Measurements from ENCODE around the gene DCTD. TPM values are rescaled to one million over a fixed set of nuclear protein-coding genes. Genes with fewer than 3 reads are reported as not detected.

Gene DCTD
- total RNA-seq, 1 experiment from 2014 or later = 109 TPM

GRCh38 chr4:182873726-182874125, 43.5 kb downstream of the DCTD start:
- DNase-seq (ENCODE audit: low read depth) = no peak

- no peak for DNase-seq (ENCODE audit: low read depth)
These were observed 43.9 kb downstream of the DCTD start for GRCh38 chr4:182873289-182873688.

GRCh38 chr4:182872886-182873285, 44.3 kb downstream of the DCTD start:
- no peak for DNase-seq (ENCODE audit: low read depth)

DNA sequence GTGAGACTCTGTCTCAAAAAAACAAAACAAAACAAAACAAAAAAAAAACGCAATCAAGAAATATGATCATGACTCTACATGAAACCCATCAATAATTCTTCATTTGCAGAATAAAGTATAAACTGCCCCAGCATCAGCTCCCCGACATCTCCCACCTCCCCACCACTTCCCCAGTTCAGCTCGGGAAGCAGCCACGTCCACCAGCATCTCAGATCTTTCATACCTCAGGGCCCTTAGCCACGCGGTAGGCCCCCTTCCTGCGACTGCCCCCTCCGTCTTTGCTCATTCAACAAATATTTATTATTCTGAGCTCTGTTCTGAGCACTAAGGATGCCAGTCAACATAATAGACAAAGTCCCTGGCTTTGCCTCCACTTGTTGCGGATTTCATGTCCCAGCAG, 45.6 kb downstream of the DCTD start:
- no peak for DNase-seq (ENCODE audit: low read depth)

- no peak for DNase-seq (ENCODE audit: low read depth)
These were observed 47.5 kb downstream of the DCTD start for GRCh38 chr4:182869697-182870096.

DNA sequence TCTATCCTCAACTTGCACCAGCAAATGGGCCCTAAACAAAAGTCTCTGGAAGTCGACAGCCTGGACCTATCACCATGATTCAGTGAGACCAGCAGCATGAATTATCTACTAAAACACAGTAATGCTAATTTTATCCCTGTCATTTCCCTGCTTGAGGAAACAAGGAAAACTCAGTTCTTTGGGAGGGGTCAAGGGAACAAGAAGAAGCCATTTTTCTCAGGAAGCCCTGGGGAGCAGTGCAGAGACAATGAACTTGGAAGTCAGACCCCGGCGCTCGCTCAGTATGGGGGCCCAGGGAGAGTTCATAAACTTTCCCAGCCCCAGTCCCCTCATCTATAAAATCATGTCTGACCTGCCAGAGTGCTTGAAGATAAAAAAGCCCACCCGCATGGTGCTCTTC, 50.4 kb downstream of the DCTD start:
- DNase-seq (ENCODE audit: low read depth) = no peak

GRCh38 chr4:182863501-182863900, 53.7 kb downstream of the DCTD start:
- no peak for DNase-seq (ENCODE audit: low read depth)

DNA sequence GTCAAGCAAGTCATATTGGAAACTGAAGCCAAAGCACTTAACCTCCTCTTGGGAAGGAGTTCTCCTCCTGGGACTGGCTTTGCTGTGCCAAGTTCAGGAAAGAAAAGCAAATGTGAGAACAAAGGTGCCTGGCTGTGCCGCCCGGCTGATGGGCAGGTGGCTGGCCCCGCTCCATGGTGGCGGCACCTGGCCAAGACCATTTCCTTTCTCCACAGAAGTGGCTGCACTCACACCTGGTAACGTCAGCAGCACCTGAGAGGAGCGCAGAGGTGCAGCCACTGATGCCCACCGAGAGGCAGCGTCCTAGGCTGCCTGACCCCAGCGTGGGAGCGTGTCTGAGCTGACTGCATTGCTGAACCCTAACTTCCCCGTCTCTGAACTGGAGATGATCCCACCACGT, 54.3 kb downstream of the DCTD start:
- no peak for DNase-seq (ENCODE audit: low read depth)

- DNase-seq (ENCODE audit: low read depth) = no peak
These were observed 54.9 kb downstream of the DCTD start for GRCh38 chr4:182862141-182862875.

- DNase-seq (ENCODE audit: low read depth) = no peak
These were observed 55.8 kb downstream of the DCTD start for GRCh38 chr4:182861346-182861745.

DNA sequence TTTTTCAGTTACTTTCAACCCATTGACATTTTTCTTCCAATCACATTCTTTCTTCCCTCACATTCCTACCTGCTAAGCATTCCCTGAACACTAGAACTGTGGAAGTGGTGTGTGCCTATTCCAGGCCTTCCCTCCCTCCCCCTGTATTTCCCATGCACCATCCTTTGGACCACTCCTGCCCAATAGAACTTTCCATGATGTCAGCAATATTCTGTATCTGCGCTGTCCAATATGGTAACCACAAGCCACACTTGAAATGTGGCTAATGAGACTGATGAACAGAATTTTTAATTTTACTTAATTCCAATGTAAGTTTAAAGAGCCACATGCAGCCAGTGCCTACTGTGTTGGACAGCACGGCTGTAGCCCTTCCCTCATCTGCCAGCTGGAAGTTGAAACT, 57.5 kb downstream of the DCTD start:
- no peak for DNase-seq (ENCODE audit: low read depth)

- no peak for DNase-seq (ENCODE audit: low read depth)
These were observed 58.5 kb downstream of the DCTD start for GRCh38 chr4:182858711-182859110.

DNA sequence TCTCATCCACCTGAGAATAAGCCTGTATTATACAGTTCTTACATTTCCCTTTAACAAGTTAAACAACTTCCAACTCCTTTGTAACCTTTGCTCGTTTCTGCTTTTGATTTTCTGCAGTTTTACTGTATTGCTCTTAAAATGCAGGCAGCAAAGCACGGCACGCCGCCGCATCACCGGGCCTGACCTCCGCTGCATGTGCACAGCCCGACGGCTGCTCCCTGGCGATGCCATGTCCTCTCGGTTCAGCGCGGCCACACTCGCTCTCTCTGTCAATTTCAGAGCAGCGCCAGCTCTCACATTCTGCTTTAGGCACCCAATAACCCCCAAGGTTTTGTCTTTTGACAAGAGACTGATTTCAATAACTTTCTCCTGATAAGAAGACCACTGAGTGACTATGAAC, 60.3 kb downstream of the DCTD start:
- no peak for DNase-seq (ENCODE audit: low read depth)

DNA sequence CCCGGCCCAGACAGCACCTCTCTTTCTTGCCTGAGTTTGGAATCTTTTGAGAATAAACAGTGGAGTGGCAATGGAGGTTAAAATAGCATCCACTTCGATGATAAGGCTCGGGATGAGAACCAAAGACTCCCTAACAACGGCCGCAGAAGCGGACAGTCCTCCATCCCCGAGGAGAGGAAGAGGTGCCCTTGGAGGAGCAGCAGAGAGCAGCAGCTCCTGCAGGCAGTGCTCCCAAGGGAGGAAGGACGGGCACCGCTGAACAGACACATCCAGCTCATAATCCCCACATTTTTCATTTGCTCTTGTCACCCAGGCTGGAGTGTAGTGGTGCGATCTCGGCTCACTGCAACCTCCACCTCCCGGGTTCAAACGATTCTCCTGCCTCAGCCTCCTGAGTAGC, 61.3 kb downstream of the DCTD start:
- DNase-seq (ENCODE audit: low read depth) = no peak

DNA sequence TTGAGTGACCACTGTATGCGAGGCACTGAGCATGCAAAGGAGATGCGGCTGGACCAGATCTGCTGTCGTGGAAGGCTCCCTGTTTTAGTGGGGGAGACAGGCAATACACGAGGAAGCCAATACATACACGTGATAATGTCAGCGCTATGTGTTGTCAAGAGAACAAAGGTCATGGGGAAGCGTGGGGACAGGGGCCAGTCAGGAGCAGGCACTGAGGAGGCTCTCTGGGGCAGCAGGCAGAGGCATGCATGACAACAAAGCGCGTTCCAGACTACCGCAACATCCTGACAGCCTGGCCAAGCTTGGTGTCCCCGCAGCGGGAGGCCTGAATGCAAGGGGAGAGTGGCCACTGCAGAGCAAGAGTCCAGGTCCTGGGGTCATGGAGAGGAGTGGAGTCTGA, 61.9 kb downstream of the DCTD start:
- no peak for DNase-seq (ENCODE audit: low read depth)

DNA sequence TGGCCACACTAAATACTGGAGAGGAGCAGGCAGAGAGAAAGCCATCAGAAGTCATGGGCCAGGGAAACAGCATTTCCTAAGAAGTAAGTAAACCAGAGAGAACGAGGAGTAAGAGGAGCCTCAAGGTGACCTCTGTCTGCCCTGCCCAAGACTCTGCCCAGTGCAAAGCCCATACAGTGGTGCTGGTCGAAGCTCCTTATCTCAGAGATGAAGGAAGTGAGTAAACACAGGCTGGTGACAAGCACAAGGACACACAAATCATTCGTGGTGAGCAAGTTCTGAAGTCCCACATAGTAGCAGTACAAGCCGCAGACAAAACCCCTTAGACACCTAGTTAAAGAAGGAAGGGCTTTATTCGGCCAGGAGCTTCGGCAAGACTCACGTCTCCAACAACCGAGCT, 62.7 kb downstream of the DCTD start:
- no peak for DNase-seq (ENCODE audit: low read depth)

DNA sequence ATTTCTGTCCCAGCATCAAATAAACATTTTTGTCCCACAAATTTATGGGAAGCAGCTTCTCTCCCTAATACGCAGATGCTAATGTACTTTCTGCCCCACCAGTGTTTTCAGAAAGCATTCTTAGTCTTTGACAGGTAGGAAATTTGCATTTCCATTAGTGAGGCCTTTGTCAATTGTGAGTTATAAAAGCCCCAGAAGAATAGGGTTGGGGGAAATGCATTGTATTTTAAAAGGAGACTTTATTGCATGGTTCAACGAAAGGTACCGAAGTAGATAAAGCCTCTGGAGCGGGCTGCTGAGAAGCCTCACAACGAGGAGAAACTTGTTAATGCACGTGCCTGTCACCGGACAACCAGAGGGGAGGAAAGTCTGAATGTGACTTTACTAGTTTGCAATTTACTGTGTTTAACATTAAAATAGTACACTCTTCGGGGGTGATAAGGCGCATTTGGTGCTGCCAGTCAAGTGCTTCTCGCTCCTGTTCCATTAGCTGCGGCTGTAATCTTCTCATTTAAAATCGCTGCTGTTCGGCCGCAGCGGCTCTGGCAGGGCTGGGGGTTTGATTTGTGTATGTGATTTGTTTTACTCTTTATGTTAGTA, 63.4 kb downstream of the DCTD start:
- no peak for DNase-seq (ENCODE audit: low read depth)

- DNase-seq (ENCODE audit: low read depth) = no peak
These were observed 68.5 kb downstream of the DCTD start for GRCh38 chr4:182848685-182849084.

GRCh38 chr4:182847576-182848450, 69.4 kb downstream of the DCTD start:
- DNase-seq (ENCODE audit: low read depth) = no peak

DNA sequence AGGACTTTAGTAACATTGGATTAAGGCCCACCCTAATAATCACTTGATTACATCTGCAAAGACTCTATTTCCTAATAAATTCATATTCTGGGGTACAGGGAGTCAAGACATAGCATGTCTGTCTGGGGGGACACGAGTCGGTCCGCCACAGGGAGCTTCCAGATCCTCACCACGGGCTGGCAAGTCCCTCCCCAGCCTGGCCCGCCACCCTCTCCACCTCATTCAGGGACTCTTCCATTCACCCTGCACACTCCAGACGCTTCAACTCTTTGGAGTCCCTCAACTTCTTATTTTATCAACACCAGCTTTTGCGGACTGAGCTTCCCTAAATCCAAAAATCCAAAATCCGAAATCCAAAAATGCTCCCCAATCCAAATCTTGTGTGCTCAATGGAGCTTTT, 71.2 kb downstream of the DCTD start:
- DNase-seq (ENCODE audit: low read depth) = no peak

DNA sequence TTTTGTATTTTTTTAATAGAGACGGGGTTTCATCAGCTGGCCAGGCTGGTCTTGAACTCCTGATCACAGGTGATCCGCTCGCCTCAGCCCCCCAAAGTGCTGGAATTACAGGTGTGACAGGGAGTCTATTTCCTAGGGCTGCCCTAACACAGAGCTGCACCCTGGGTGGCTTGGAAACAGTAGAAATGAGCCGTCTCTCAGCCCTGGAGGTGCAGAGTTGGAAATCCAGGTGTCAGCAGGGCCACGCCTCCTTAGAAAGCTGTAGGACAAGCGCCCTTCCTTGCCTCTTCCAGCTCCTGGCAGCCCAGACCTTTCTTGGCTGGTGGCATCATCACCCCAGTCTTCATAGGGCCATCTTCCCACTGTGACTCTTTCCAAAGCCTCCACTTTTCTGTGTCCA, 71.6 kb downstream of the DCTD start:
- no peak for DNase-seq (ENCODE audit: low read depth)

- no peak for DNase-seq (ENCODE audit: low read depth)
These were observed 73.3 kb downstream of the DCTD start for GRCh38 chr4:182843808-182844325.

Data from LHCN-M2 (cell line).